OCI-LY3 (cell line): ENCODE data around the gene TRIM44.

ENCODE experiments used
- CTCF ChIP-seq: fragments of 200-600, 300-600 bp; sonication (generic); IDR thresholded peaks from 2 replicates; pipeline ENCODE4 v1.5.1; 2014; ENCODE audit warnings: antibody characterized with exemption, low read length, low read depth
- EZH2phosphoT487 ChIP-seq: fragments of 200-600 bp; shearing (Covaris generic); IDR thresholded peaks from 2 replicates; pipeline ENCODE4 v1.6.1; 2018; ENCODE audit warnings: antibody characterized with exemption, mixed run types, low read depth

- TF ChIP-seq CTCF: no peak
- no peak for TF ChIP-seq EZH2phosphoT487
Observed at GRCh38 chr11:35844579-35844978, 182.0 kb downstream of the TRIM44 start.
